ENCODE measurements around the gene FAM114A1.

Gene FAM114A1

DNA sequence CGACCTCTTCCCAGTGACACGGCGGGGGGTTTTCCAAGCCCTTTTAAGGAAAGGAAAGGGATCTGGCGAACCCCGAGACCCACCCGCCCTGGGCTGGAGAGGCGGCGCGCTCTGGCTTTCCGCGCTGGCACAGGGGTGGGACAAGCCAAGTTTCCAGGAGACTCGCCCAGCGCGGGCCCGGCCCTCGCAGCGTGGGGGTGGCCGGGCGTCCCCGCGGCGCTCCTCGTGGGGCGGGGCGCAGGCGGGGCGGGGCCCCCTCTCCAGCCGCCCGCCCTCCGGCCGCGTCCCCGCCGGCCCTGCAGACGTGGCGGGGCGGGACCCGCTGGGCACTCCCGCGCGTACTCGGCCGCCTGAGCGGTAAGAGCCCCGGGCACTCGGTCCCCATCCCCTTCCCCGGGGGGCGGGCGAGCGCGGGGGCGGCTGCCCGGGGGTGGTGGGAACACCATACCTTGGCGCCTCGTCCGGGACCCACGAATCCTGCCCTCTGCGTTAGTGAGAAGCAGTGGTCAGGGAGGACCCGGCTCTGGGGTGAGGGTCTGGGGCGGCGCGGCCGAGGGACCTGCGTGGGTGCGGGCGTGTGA lies at the start of gene FAM114A1:
Gene FAM114A1 (plus strand): TSS at position 329 of the 581 bp plus-strand sequence. CDS start 10,273 bp downstream, outside the sequence.
- no peak for DNase-seq (ENCODE audit: low read depth)
- peak within 1 kb of the TSS; percentile 66 for H3K4me3 ChIP-seq (ENCODE audit: low read depth, low read length)
- TF ChIP-seq CTCF (IDR thresholded peaks at IDR 0.05; ENCODE audit: low read depth, low read length, missing control alignments) = no peak

- no peak overlapping the region for H3K4me3 ChIP-seq (ENCODE audit: low read depth, low read length)
- DNase-seq (ENCODE audit: low read depth) = no peak
- TF ChIP-seq CTCF (IDR thresholded peaks at IDR 0.05; ENCODE audit: low read depth, low read length, missing control alignments) = no peak
These were observed 49.1 kb upstream of the FAM114A1 start for GRCh38 chr4:38818441-38818976.

DNA sequence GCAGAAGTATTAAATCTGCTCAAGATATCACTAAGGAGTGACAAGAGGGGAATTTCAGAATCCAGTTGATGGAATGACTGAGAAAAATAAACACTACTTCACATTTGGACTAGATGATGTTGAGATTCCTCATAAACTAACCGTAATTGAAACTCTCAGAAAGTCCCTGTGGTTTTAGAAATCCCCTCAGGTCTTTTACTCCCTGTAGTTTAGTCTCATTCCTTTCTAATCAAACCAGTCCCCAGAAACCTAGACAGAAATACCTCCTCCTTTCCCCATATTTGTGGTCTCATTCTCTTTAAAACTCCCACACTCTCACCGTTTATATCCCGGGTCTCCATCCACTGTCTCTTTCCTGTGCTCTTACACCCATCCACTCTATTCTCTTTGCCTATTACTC lies 48.0 kb upstream of the FAM114A1 start:
- H3K4me3 ChIP-seq (ENCODE audit: low read depth, low read length) = no peak overlapping the region; the same call in 1 of the 2 replicates
- TF ChIP-seq CTCF (IDR thresholded peaks at IDR 0.05; ENCODE audit: low read depth, low read length, missing control alignments) = no peak
- no peak for DNase-seq (ENCODE audit: low read depth)

DNA sequence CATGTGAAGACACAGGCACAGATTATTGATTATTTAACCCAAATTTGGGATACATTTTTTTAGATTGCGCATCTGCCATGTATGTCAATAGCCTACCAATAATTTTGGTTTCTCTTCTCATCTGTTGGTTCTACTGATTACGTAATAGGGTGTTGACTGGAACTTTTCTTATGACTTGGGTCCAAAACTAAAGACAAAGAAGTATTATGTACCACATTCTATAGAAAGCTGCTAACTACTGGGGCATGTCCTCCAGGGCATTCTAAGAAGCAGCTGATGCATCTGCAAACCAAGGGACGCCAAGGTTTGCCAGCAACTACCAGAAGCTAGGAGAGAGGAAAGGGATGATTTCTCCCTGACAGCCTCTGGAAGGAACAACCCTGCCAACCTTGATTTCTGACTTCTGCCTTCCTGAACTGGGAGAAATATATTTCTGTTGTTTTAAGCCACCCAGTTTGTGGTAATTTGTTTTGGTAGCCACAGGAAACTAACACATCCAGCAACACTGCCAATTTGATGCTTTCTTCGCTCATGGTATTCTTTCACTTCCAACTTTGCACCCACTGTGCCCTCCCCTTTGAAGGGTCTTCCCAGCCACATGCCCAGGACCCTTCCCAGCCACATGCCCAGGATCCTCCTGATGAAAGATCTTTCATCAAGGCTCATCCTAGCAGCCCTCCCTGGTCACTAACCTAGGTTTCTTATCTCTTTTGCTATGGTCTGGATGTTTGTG lies 47.1 kb upstream of the FAM114A1 start:
- TF ChIP-seq CTCF (IDR thresholded peaks at IDR 0.05; ENCODE audit: low read depth, low read length, missing control alignments) = no peak
- no peak overlapping the region; the same call in 1 of the 2 replicates for H3K4me3 ChIP-seq (ENCODE audit: low read depth, low read length)
- no peak for DNase-seq (ENCODE audit: low read depth)

DNA sequence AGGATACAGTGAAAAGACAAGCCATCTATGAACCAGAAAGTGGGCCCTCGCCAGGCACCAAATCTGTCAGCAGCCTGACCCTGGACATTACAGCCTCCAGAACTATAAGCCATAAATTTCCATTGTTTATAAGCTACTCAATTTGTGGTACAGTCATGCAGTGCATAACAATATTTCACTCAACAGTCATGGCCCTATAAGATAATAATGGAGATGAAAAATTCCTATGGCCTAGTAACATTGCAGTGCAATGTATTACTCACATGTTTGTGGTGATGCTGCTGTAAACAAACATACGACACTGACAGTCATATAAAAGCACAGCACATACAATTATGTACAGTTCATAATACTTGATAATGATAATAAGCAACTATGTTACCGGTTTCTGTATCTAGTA lies 45.9 kb upstream of the FAM114A1 start:
- no peak for TF ChIP-seq CTCF (IDR thresholded peaks at IDR 0.05; ENCODE audit: low read depth, low read length, missing control alignments)
- no peak for DNase-seq (ENCODE audit: low read depth)
- H3K4me3 ChIP-seq (ENCODE audit: low read depth, low read length) = no peak overlapping the region

GRCh38 chr4:38822748-38823303 lies 44.8 kb upstream of the FAM114A1 start:
- no peak for TF ChIP-seq CTCF (IDR thresholded peaks at IDR 0.05; ENCODE audit: low read depth, low read length, missing control alignments)
- DNase-seq (ENCODE audit: low read depth) = no peak
- H3K4me3 ChIP-seq (ENCODE audit: low read depth, low read length) = no peak overlapping the region
